ENCODE measurements around the gene C5orf46.
"Not testable (repeated sequence)": the region's sequence is repeated elsewhere in the genome, so short reads cannot be mapped to it uniquely, and the experiment has no call there.

The C5orf46 gene
- 0 reads per million in 4 donors for total RNA-seq

GRCh38 chr5:147906326-147907095 is at the start of gene C5orf46:
TSS of gene C5orf46 (minus strand) at chr5:147906538. CDS start at chr5:147906501, 37 bp downstream.
- no peak for DNase-seq

- no peak for DNase-seq
Measured at GRCh38 chr5:147954971-147955370, 48.6 kb upstream of the C5orf46 start.

GRCh38 chr5:147949711-147950573 is 43.6 kb upstream of the C5orf46 start:
- DNase-seq = no peak

- DNase-seq = not testable (repeated sequence)
Measured at GRCh38 chr5:147946658-147947274, 40.4 kb upstream of the C5orf46 start.

- no peak for DNase-seq
Measured at GRCh38 chr5:147939431-147940114, 33.2 kb upstream of the C5orf46 start.

- no peak for DNase-seq
Measured at GRCh38 chr5:147935032-147935431, 28.7 kb upstream of the C5orf46 start.

- no peak for DNase-seq
Measured at GRCh38 chr5:147930769-147931168, 24.4 kb upstream of the C5orf46 start.

- DNase-seq = no peak
Measured at GRCh38 chr5:147927901-147928300, 21.6 kb upstream of the C5orf46 start.

GRCh38 chr5:147925020-147925419 is 18.7 kb upstream of the C5orf46 start:
- no peak for DNase-seq

- DNase-seq = no peak
Measured at GRCh38 chr5:147921136-147921535, 14.8 kb upstream of the C5orf46 start.

GRCh38 chr5:147920420-147921030 is 14.2 kb upstream of the C5orf46 start:
- no peak for DNase-seq

- DNase-seq = no peak
Measured at GRCh38 chr5:147918899-147919298, 12.6 kb upstream of the C5orf46 start.

- DNase-seq = no peak
Measured at GRCh38 chr5:147918101-147918685, 11.9 kb upstream of the C5orf46 start.

GRCh38 chr5:147913786-147914185 is 7.4 kb upstream of the C5orf46 start:
- no peak for DNase-seq

- DNase-seq = no peak
Measured at GRCh38 chr5:147912011-147912410, 5.7 kb upstream of the C5orf46 start.

- DNase-seq = no peak
Measured at GRCh38 chr5:147911427-147911826, 5.1 kb upstream of the C5orf46 start.

- no peak for DNase-seq
Measured at GRCh38 chr5:147904110-147904509, 2.2 kb downstream of the C5orf46 start.

- DNase-seq = no peak
Measured at GRCh38 chr5:147902609-147903115, 3.7 kb downstream of the C5orf46 start.

- DNase-seq = no peak
Measured at GRCh38 chr5:147901599-147902039, 4.7 kb downstream of the C5orf46 start.

- DNase-seq = no peak
Measured at GRCh38 chr5:147898875-147899401, 7.4 kb downstream of the C5orf46 start.

GRCh38 chr5:147895864-147896263 is 10.5 kb downstream of the C5orf46 start:
- no peak for DNase-seq
